ENCODE data around the gene ZBTB16. TPM values are rescaled to one million over a fixed set of nuclear protein-coding genes. Genes with fewer than 3 reads are reported as not detected.

Gene ZBTB16
- total RNA-seq, 5 donors from 2014 or later (not counting 1 experiment from before 2014, with no cell fraction given), result 8.3 to 20.5 (median 12.4) TPM

- ChIA-PET POLR2A (interaction anchor here (0.6 to 1.2 kb wide), 5 partner anchors 14 to 770 kb away, joined by 3 to 9 read pairs (median 3); no protein-coding TSS in a partner anchor), CTCF (interaction anchor here (0.6 to 1.9 kb wide), 8 partner anchors 14 to 201 kb away, joined by 3 to 7 read pairs (median 4); no protein-coding TSS in a partner anchor)
- peak overlapping the region; percentile 82 to 88 (median 87) for H3K4me3 Mint-ChIP-seq
- peaks cover 0 to 25% of the 10 kb centered on the region in 2 experiments for H3K4me1 ChIP-seq (ENCODE audit: control insufficient read depth in 1 of 2, extremely low read depth in 1 of 2, insufficient read depth in 2 of 2, low read length in 2 of 2)
- peak in 15 of 35 experiments; percentile 10 to 50 (median 26) for DNase-seq
- H3K27me3 ChIP-seq (replicated peaks in 1 of 2; ENCODE audit: control insufficient read depth in 2 of 2, extremely low read depth in 1 of 2, insufficient read depth in 2 of 2, low read length in 1 of 2), result peaks cover 0 to 39% of the 10 kb centered on the region in 2 experiments
- H3K4me3 ChIP-seq (ENCODE audit: control insufficient read depth in 1 of 2, extremely low read depth in 1 of 2, low read length in 1 of 2), result peak overlapping the region; percentile 42 to 86
- no peaks in the 10 kb centered on the region for H3K9me3 Mint-ChIP-seq
- no peaks in the 10 kb centered on the region for H3K36me3 ChIP-seq (ENCODE audit: control insufficient read depth in 2 of 2, extremely low read depth in 1 of 2, insufficient read depth in 1 of 2, low read length in 1 of 2)
- H3K27ac Mint-ChIP-seq, result peak overlapping the region in 1 of 2 donors; percentile 58
- WGBS (ENCODE audit: insufficient coverage), result 2% methylated on average over 29 of the region's 33 CpGs
- no peaks in the 10 kb centered on the region for H3K9me3 ChIP-seq
- peaks cover 18 to 30% of the 10 kb centered on the region in 2 donors for H3K27me3 Mint-ChIP-seq
- no peaks in the 10 kb centered on the region for H3K36me3 Mint-ChIP-seq
- ATAC-seq (replicated peaks in 1 of 4), result peak; percentile 6 to 29 (median 26)
- peak overlapping the region; percentile 2 for H3K27ac ChIP-seq (ENCODE audit: low read length)
- H3K4me1 Mint-ChIP-seq, result peaks cover 7 to 26% (median 25%) of the 10 kb centered on the region in 3 donors
These were observed 477 bp downstream of the ZBTB16 start for GRCh38 chr11:114059984-114060391.

GRCh38 chr11:114060392-114061047 is 1.0 kb downstream of the ZBTB16 start:
- H3K9me3 ChIP-seq, result no peaks in the 10 kb centered on the region
- H3K4me3 ChIP-seq (ENCODE audit: control insufficient read depth in 1 of 2, extremely low read depth in 1 of 2, low read length in 1 of 2), result peak overlapping the region; percentile 42 to 86
- DNase-seq (peak in 14 of 35 experiments; percentile 14 to 52 (median 33)), ATAC-seq (replicated peaks in 1 of 4) (peak; percentile 34 to 53 (median 41))
- WGBS (ENCODE audit: insufficient coverage), result under 1% methylated on average over 74 of the region's 78 CpGs
- Mint-ChIP-seq H3K4me1 (peaks cover 11 to 29% (median 27%) of the 10 kb centered on the region in 3 donors), H3K27ac (peak overlapping the region in 1 of 2 donors; percentile 58), H3K36me3 (no peaks in the 10 kb centered on the region), H3K4me3 (peak overlapping the region; percentile 82 to 88 (median 87)), H3K27me3 (peaks cover 18 to 29% of the 10 kb centered on the region in 2 donors), H3K9me3 (no peaks in the 10 kb centered on the region)
- H3K27ac ChIP-seq (ENCODE audit: low read length), result peak overlapping the region; percentile 55
- POLR2A ChIA-PET, result interaction anchor here (0.6 to 1.2 kb wide), 7 partner anchors 13 to 770 kb away, joined by 3 to 9 read pairs (median 4); no protein-coding TSS in a partner anchor
- no peaks in the 10 kb centered on the region for H3K36me3 ChIP-seq (ENCODE audit: control insufficient read depth in 2 of 2, extremely low read depth in 1 of 2, insufficient read depth in 1 of 2, low read length in 1 of 2)
- CTCF ChIA-PET, result interaction anchor here (0.6 to 1.9 kb wide), 9 partner anchors 13 to 203 kb away, joined by 3 to 7 read pairs (median 4); no protein-coding TSS in a partner anchor
- H3K4me1 ChIP-seq (ENCODE audit: control insufficient read depth in 1 of 2, extremely low read depth in 1 of 2, insufficient read depth in 2 of 2, low read length in 2 of 2), result peaks cover 0 to 25% of the 10 kb centered on the region in 2 experiments
- peaks cover 0 to 39% of the 10 kb centered on the region in 2 experiments for H3K27me3 ChIP-seq (replicated peaks in 1 of 2; ENCODE audit: control insufficient read depth in 2 of 2, extremely low read depth in 1 of 2, insufficient read depth in 2 of 2, low read length in 1 of 2)

- peak overlapping the region; percentile 57 to 61 for H3K27ac Mint-ChIP-seq
- H3K27me3 ChIP-seq (replicated peaks in 1 of 2; ENCODE audit: control insufficient read depth in 2 of 2, extremely low read depth in 1 of 2, insufficient read depth in 2 of 2, low read length in 1 of 2), result peaks cover 0 to 39% of the 10 kb centered on the region in 2 experiments
- no peaks in the 10 kb centered on the region for H3K36me3 Mint-ChIP-seq
- DNase-seq (peak in 1 of 35 experiments; percentile 27), ATAC-seq (replicated peaks in 1 of 4) (no peak)
- H3K9me3 Mint-ChIP-seq, result no peaks in the 10 kb centered on the region
- peaks cover 11 to 34% (median 27%) of the 10 kb centered on the region in 3 donors for H3K4me1 Mint-ChIP-seq
- peaks cover 0 to 25% of the 10 kb centered on the region in 2 experiments for H3K4me1 ChIP-seq (ENCODE audit: control insufficient read depth in 1 of 2, extremely low read depth in 1 of 2, insufficient read depth in 2 of 2, low read length in 2 of 2)
- H3K27me3 Mint-ChIP-seq, result peaks cover 18 to 27% of the 10 kb centered on the region in 2 donors
- H3K9me3 ChIP-seq, result no peaks in the 10 kb centered on the region
- peak overlapping the region; percentile 82 to 88 (median 86) for H3K4me3 Mint-ChIP-seq
- POLR2A ChIA-PET, result interaction anchor here (0.7 to 1.2 kb wide), 4 partner anchors 12 to 748 kb away, joined by 3 to 5 read pairs (median 4); no protein-coding TSS in a partner anchor
- H3K4me3 ChIP-seq (ENCODE audit: control insufficient read depth in 1 of 2, extremely low read depth in 1 of 2, low read length in 1 of 2), result peak overlapping the region; percentile 42 to 86
- 5% methylated on average over 43 of the region's 45 CpGs for WGBS (ENCODE audit: insufficient coverage)
- peak overlapping the region; percentile 55 for H3K27ac ChIP-seq (ENCODE audit: low read length)
- H3K36me3 ChIP-seq (ENCODE audit: control insufficient read depth in 2 of 2, extremely low read depth in 1 of 2, insufficient read depth in 1 of 2, low read length in 1 of 2), result no peaks in the 10 kb centered on the region
- CTCF ChIA-PET, result interaction anchor here (0.6 to 1.9 kb wide), 8 partner anchors 12 to 764 kb away, joined by 3 to 7 read pairs (median 4); no protein-coding TSS in a partner anchor
These were observed 1.7 kb downstream of the ZBTB16 start for GRCh38 chr11:114061048-114061680.

GRCh38 chr11:114061681-114062049 is 2.2 kb downstream of the ZBTB16 start:
- ChIA-PET POLR2A (interaction anchor here in 1 of 2 donors (0.7 kb wide), 1 partner anchor 21 kb away, joined by 3 read pairs; no protein-coding TSS in a partner anchor), CTCF (interaction anchor here (0.6 to 1.9 kb wide), 3 partner anchors 12 to 764 kb away, joined by 4 to 7 read pairs (median 5); no protein-coding TSS in a partner anchor)
- no peak for DNase-seq
- H3K4me3 Mint-ChIP-seq, result peak overlapping the region; percentile 82 to 88 (median 86)
- H3K36me3 ChIP-seq (ENCODE audit: control insufficient read depth in 2 of 2, extremely low read depth in 1 of 2, insufficient read depth in 1 of 2, low read length in 1 of 2), result no peaks in the 10 kb centered on the region
- peak overlapping the region; percentile 55 for H3K27ac ChIP-seq (ENCODE audit: low read length)
- peaks cover 11 to 37% (median 27%) of the 10 kb centered on the region in 3 donors for H3K4me1 Mint-ChIP-seq
- 62% methylated on average over 5 of the region's 7 CpGs for WGBS (ENCODE audit: insufficient coverage)
- peaks cover 14 to 22% of the 10 kb centered on the region in 2 donors for H3K27me3 Mint-ChIP-seq
- no peaks in the 10 kb centered on the region for H3K9me3 Mint-ChIP-seq
- peaks cover 0 to 25% of the 10 kb centered on the region in 2 experiments for H3K4me1 ChIP-seq (ENCODE audit: control insufficient read depth in 1 of 2, extremely low read depth in 1 of 2, insufficient read depth in 2 of 2, low read length in 2 of 2)
- H3K4me3 ChIP-seq (ENCODE audit: control insufficient read depth in 1 of 2, extremely low read depth in 1 of 2, low read length in 1 of 2), result peak overlapping the region; percentile 42 to 86
- ATAC-seq (replicated peaks in 1 of 4), result no peak
- peaks cover 0 to 39% of the 10 kb centered on the region in 2 experiments for H3K27me3 ChIP-seq (replicated peaks in 1 of 2; ENCODE audit: control insufficient read depth in 2 of 2, extremely low read depth in 1 of 2, insufficient read depth in 2 of 2, low read length in 1 of 2)
- peaks cover 3% of the 10 kb centered on the region for H3K36me3 Mint-ChIP-seq
- H3K27ac Mint-ChIP-seq, result peak overlapping the region in 1 of 2 donors; percentile 61
- no peaks in the 10 kb centered on the region for H3K9me3 ChIP-seq

- WGBS (ENCODE audit: insufficient coverage), result 93% methylated on average over 5 of the region's 9 CpGs
- H3K4me1 ChIP-seq (ENCODE audit: control insufficient read depth in 1 of 2, extremely low read depth in 1 of 2, insufficient read depth in 2 of 2, low read length in 2 of 2), result peaks cover 0 to 25% of the 10 kb centered on the region in 2 experiments
- Mint-ChIP-seq H3K27ac (peak overlapping the region in 1 of 2 donors; percentile 61), H3K4me3 (peak overlapping the region; percentile 82 to 88 (median 86)), H3K36me3 (peaks cover 3% of the 10 kb centered on the region), H3K27me3 (peaks cover 8 to 17% of the 10 kb centered on the region in 2 donors), H3K4me1 (peaks cover 11 to 41% (median 27%) of the 10 kb centered on the region in 3 donors), H3K9me3 (no peaks in the 10 kb centered on the region)
- DNase-seq (no peak), ATAC-seq (replicated peaks in 1 of 4) (no peak)
- ChIA-PET CTCF (no interaction called here), POLR2A (interaction anchor here in 1 of 2 donors (0.7 kb wide), 1 partner anchor 20 kb away, joined by 3 read pairs; no protein-coding TSS in a partner anchor)
- peaks cover 0 to 36% of the 10 kb centered on the region in 2 experiments for H3K27me3 ChIP-seq (replicated peaks in 1 of 2; ENCODE audit: control insufficient read depth in 2 of 2, extremely low read depth in 1 of 2, insufficient read depth in 2 of 2, low read length in 1 of 2)
- H3K27ac ChIP-seq (ENCODE audit: low read length), result no peak overlapping the region
- H3K4me3 ChIP-seq (ENCODE audit: control insufficient read depth in 1 of 2, extremely low read depth in 1 of 2, low read length in 1 of 2), result peak overlapping the region in 1 of 2 donors; percentile 42
- H3K36me3 ChIP-seq (ENCODE audit: control insufficient read depth in 2 of 2, extremely low read depth in 1 of 2, insufficient read depth in 1 of 2, low read length in 1 of 2), result no peaks in the 10 kb centered on the region
- no peaks in the 10 kb centered on the region for H3K9me3 ChIP-seq
These were observed 2.8 kb downstream of the ZBTB16 start for GRCh38 chr11:114062272-114062671.
